VCaP (cell line): ENCODE results near the gene CRPPA.

Source experiments
- H3K27ac ChIP-seq: fragments of 450-650 bp; 2 replicates; pipeline ENCODE4 v1.5.1; 2017
- CTCF ChIP-seq: fragments of 450-650 bp; conservative IDR thresholded peaks from 2 replicates; pipeline ENCODE4 v1.5.1; 2017; ENCODE audit warnings: mild to moderate bottlenecking, moderate library complexity

Gene CRPPA

DNA sequence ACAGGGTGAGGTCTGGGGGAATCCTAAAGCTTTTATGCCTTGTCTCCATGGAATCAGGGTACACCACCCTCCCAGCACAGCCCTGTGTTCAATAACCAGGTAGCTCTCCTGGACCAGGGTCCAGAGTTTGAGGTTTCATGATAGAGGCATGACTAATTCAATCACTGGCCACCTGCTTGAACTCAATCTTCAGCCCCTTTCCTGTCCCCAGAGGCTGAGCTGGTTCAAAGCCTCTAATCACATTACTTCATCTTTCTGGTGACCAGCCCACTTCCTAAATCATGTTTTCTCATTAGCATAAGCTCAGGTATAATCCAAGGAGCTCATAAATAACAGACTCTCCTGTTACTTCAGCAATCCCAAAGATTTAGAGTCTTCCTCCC is 20.5 kb downstream of the CRPPA start:
- peak overlapping the region; percentile 67 for H3K27ac ChIP-seq
- TF ChIP-seq CTCF = no peak

DNA sequence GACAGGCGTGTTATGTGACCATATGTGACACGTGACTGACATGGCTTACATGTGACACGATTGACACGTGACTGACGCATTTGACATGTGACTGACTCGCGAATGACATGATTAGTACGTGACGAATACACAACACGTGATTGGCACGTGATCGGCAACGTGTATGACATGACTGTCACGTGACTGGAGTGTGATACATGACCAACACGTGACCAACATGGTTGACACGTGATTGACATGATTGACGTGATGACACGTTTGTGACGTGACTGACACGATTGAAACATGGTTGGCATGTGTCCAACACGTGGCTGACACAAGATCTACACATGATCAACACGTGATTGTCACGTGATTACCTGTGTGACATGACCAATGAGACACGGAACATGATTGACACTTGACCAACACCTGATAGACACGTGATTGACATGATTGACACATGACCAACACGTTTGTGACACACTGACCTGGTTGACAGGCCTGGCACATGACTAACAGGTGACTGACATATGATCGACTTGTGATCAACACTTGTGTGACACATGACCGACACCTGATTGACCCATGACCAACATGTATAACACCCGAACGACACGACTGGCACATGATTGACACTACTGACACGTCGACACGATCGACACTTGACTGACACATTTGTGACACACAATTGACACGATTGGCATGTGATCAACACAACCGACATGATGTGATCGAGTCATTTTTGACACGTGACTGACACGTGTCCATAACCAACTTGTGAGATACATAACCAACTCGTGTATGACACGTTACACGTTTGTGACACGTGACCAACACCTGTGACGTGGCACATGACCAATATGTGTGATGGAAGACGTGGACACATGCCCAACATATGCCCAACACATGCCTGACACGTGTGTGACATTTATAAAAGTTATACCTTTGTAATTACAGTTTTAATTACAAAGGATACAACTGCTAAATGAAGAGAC is 21.1 kb downstream of the CRPPA start:
- TF ChIP-seq CTCF = no peak
- H3K27ac ChIP-seq = peak overlapping the region; percentile 67; the same call in 1 of the 2 replicates

GRCh38 chr7:16399265-16399831 is 22.0 kb downstream of the CRPPA start:
- TF ChIP-seq CTCF = no peak
- H3K27ac ChIP-seq = no peak overlapping the region

DNA sequence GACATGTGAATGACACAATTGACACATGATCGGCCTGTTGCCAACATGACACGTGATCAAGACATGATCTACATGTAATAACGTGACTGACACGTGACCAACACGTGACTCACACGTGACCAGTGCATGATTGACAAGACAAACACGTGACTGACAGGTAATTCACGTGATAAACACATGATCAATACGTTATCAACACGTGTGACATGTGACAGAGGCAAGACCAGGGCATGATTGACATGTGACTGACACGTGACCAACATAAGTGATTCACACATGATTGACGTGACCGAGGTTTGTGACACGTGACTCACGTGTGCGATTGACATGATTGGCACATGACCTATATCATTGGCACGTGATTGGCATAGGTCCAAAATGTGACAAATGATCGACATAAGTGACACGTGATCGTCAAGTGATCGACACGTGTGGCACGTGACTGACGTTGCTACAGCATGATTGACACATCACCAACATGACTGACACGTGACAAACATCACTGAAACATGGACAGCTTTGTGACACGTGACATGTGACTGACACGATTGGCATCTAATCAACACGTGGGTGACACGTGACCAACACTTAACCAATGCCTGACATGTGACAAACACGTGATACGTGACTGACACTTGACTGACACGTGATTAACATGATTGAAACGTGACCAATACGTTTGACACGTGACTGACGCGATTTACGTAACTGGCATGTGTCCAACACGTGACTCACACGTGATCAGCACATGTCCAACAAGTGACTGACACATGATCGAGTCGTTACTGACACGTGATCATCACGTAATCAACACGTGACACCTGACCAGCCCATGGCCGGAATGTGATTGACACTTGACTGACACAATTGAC is 23.0 kb downstream of the CRPPA start:
- TF ChIP-seq CTCF = no peak

DNA sequence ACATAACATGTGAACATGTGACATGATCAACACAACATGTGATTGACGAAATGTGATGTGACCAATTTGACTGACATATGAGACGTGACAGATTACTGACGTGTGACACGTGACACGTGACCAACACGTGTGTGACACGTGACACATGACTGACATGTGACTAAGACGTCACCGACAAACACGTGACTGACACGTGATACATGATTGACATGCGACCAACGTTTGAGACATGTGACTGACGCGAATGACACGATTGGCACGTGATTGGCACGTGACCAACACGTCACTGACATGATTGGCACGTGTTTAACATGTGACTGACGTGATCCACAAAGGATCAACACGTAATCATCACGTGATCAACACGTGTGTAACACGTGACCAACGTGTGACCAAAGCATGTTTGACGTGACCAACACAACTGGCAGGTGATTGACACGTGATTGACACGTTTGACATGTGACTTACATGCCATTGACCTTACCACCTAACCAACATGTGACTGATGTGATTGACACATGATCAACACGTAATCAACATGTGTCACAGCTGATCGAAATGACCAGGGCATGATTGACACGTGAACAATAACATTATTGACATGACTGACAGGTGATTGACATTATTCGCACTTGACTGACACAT is 23.7 kb downstream of the CRPPA start:
- H3K27ac ChIP-seq = no peak overlapping the region
- TF ChIP-seq CTCF = no peak

More for the DNA sequence above, 23.0 kb downstream of the CRPPA start:
- no peak overlapping the region for H3K27ac ChIP-seq

DNA sequence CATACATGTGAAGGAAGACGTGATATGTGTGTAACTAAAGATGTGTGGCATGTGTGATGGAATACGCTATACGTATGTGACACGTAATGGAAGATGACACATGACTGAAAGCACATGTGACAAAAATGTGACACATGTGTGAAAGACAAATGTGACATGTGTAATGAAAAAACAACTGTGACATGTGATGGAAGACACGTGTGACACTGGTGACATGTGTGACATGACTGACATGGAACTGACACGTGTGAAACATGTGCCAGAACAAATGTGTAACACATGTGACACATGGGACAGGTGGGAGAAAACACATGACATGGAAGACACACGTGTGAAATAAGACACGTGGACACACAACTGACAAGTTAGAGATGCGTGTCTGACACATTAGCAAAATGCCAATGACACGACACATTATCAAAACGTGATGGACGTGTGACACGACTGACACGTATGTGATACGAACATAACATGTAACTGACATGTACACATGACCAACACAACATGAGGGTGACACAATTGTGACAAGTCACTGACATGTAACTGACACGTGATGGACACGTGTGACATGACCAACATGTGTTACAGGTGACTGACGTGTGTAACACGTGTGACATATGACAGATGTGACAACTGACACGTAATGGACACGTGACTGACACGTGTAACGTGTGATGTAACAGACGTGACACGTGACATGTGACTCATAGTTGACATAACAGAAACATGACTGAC is 24.4 kb downstream of the CRPPA start:
- no peak for TF ChIP-seq CTCF
- H3K27ac ChIP-seq = no peak overlapping the region
